ENCODE results near the gene ZIM2.

The ZIM2 gene

DNA sequence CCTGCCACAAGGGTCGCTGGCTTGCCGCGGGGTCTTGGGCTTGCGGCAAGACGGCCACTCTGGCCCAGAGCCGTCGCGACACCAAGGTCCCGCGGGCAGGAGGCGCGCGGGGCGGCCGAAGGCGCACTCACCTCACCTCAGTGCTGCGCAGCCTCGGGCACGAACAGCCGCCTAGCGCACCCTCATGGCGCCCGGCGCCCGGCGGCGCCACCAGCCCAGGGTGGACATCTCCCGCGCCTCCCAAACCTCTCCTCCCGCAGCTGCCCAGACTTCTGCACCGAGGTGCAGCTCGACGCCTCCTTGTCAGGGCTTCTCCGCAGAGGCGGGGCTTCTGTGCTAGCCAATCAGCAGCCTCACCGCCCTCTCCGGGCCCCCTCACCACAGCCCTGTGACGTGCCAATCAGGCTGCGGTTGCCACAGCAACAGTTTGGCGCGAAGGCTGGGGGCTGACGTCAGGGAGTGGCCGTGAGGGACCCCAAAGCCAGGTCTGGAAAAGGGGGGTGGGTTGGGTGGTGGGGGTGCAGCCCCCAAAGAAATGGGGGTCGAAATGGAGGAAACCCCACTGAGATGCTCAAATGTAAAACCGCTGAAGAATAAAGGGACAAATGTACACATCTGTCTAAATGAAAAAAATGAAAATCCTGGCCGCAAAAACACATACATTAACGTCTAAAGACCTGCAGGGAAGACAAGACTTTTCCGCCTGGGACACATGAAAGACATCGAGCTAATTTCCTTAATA, at the start of gene ZIM2, which contains the start of gene PEG3:
Gene ZIM2 (minus strand): TSS at position 276 of the 742 bp plus-strand sequence. CDS start 16,449 bp downstream, outside the sequence.
Gene PEG3 (minus strand): TSS at position 276 of the 742 bp plus-strand sequence. CDS start 16,071 bp downstream, outside the sequence.
- TF ChIP-seq CTCF (IDR thresholded peaks at IDR 0.05; ENCODE audit: borderline replicate concordance, insufficient read depth, low read depth, low read length): no peak
- no peak within 1 kb of the TSS for H3K4me3 ChIP-seq (ENCODE audit: low read depth, low read length)

DNA sequence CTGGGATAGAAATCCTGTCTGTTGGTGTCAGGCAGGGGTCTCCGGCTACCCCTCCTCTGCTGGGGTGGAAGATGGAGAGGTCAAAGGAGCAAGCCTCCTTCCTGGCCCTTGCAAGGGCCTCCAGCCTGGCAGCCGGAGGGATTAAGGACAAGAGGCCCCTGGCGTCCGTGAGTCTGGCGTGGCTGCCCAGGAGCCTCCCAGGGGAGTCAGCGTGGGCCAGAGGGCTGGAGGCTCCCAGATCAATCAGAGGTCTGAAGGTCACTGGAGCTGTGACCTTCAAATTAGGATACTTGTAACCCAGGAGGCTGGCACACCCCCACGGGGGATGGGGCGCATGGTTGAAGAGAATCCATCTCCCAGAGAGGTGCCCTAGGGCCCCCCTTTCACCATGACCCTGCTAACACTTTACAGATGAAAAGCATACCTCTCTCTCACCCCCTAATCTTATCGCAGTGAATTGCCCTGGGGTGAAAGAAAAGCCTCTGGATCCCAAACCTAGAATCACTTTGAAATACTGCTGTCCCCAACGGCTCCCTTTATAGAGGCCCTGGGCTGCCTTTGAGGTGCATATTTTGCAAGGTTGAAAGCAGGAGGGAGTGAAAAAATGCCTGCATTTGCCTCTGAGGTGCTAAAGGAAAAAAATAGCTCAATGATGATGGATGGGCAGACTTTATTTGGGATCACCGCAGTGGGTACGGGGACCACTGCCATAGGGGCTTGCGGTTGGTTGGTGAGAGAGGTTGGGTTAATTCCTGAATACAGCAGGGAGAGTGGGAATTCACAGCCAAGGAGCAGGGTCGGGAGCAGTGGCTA, 44.9 kb upstream of the ZIM2 start:
- TF ChIP-seq CTCF (IDR thresholded peaks at IDR 0.05; ENCODE audit: borderline replicate concordance, insufficient read depth, low read depth, low read length): no peak
- H3K4me3 ChIP-seq (ENCODE audit: low read depth, low read length): no peak overlapping the region

DNA sequence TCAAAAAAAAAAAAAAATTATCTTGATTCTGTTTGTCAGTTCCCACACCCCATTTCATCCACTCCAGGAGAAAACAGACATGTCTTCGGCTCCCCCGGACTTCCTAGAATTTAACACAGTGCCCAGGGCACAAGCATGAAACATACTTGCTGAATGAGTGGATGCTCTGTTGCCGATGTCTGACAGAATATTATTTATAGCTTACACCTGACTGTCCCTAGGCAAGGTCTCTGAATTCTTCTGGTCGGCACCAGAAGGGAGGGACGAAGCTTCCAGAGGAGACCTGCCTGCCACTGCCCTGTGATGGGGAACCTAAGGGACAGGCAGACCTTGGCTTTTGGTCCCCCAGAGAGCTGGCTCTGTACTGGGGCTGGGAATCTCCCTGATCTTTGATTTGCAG, 43.9 kb upstream of the ZIM2 start:
- no peak for TF ChIP-seq CTCF (IDR thresholded peaks at IDR 0.05; ENCODE audit: borderline replicate concordance, insufficient read depth, low read depth, low read length)
- H3K4me3 ChIP-seq (ENCODE audit: low read depth, low read length): no peak overlapping the region

GRCh38 chr19:56880592-56881190, 40.2 kb upstream of the ZIM2 start:
- H3K4me3 ChIP-seq (ENCODE audit: low read depth, low read length): no peak overlapping the region
- TF ChIP-seq CTCF (IDR thresholded peaks at IDR 0.05; ENCODE audit: borderline replicate concordance, insufficient read depth, low read depth, low read length): no peak

GRCh38 chr19:56877069-56877715, 36.7 kb upstream of the ZIM2 start:
- no peak overlapping the region for H3K4me3 ChIP-seq (ENCODE audit: low read depth, low read length)
- no peak for TF ChIP-seq CTCF (IDR thresholded peaks at IDR 0.05; ENCODE audit: borderline replicate concordance, insufficient read depth, low read depth, low read length)

GRCh38 chr19:56875717-56876116, 35.2 kb upstream of the ZIM2 start:
- no peak for TF ChIP-seq CTCF (IDR thresholded peaks at IDR 0.05; ENCODE audit: borderline replicate concordance, insufficient read depth, low read depth, low read length)
- no peak overlapping the region for H3K4me3 ChIP-seq (ENCODE audit: low read depth, low read length)

Data from GM12875 (cell line).